GM23248 (cell line): ENCODE data around the gene GFPT1. TPM values are rescaled to one million over a fixed set of nuclear protein-coding genes. Genes with fewer than 3 reads are reported as not detected.

Source experiments
- DNase-seq: peaks from one replicate; pipeline ENCODE4 v3.0.0-alpha.2; 2015
- H2AFZ ChIP-seq: fragments of 200-600 bp; sonication (generic); 2 replicates; pipeline ENCODE4 v1.6.1; 2016; ENCODE audit warnings: antibody characterized with exemption
- H3F3A ChIP-seq: fragments of 200-600 bp; sonication (generic); 2 replicates; pipeline ENCODE4 v1.6.1; 2016; ENCODE audit warnings: mild to moderate bottlenecking, antibody characterized with exemption, mixed run types; ENCODE audit not compliant: insufficient read depth
- H3K27ac ChIP-seq: fragments of 200-600 bp; sonication (generic); 2 replicates; pipeline ENCODE4 v1.5.1; 2016; ENCODE audit warnings: mild to moderate bottlenecking
- H3K27me3 ChIP-seq: fragments of 200-600 bp; sonication (generic); replicated peaks from 2 replicates; pipeline ENCODE4 v1.6.1; 2016; ENCODE audit warnings: mild to moderate bottlenecking; ENCODE audit not compliant: insufficient read depth
- H3K36me3 ChIP-seq: fragments of 200-600 bp; sonication (generic); 2 replicates; pipeline ENCODE4 v1.6.1; 2016; ENCODE audit warnings: low read depth, mild to moderate bottlenecking
- H3K4me1 ChIP-seq: fragments of 200-600 bp; sonication (generic); 2 replicates; pipeline ENCODE4 v1.6.1; 2016; ENCODE audit warnings: mild to moderate bottlenecking; ENCODE audit not compliant: insufficient read depth
- H3K4me2 ChIP-seq: fragments of 200-600 bp; sonication (generic); one replicate; pipeline ENCODE4 v1.6.1; 2016; ENCODE audit warnings: mild to moderate bottlenecking; ENCODE audit not compliant: unreplicated experiment
- H3K4me3 ChIP-seq: fragments of 200-600 bp; sonication (generic); 2 replicates; pipeline ENCODE4 v1.5.1; 2016; ENCODE audit warnings: mild to moderate bottlenecking
- H3K79me2 ChIP-seq: fragments of 200-600 bp; sonication (generic); 2 replicates; pipeline ENCODE4 v1.6.1; 2016; ENCODE audit warnings: mild to moderate bottlenecking; ENCODE audit not compliant: insufficient read depth
- H3K9ac ChIP-seq: fragments of 200-600 bp; sonication (generic); 2 replicates; pipeline ENCODE4 v1.6.1; 2016; ENCODE audit warnings: mild to moderate bottlenecking
- H3K9me2 ChIP-seq: fragments of 200-600 bp; sonication (generic); 2 replicates; pipeline ENCODE4 v1.6.1; 2016; ENCODE audit warnings: mixed run types, mild to moderate bottlenecking, moderate library complexity; ENCODE audit not compliant: insufficient read depth
- H3K9me3 ChIP-seq: fragments of 200-600 bp; sonication (generic); one replicate; pipeline ENCODE4 v1.6.1; 2017; ENCODE audit warnings: low read depth
- H4K20me1 ChIP-seq: fragments of 200-600 bp; sonication (generic); 2 replicates; pipeline ENCODE4 v1.6.0; 2016; ENCODE audit not compliant: insufficient read depth
- EZH2 ChIP-seq: fragments of 200-600 bp; sonication (generic); IDR thresholded peaks from 2 replicates; pipeline ENCODE4 v1.6.1; 2018; ENCODE audit warnings: antibody characterized with exemption, mild to moderate bottlenecking; ENCODE audit not compliant: insufficient read depth, poor library complexity, severe bottlenecking
- EZH2phosphoT487 ChIP-seq: fragments of 200-600 bp; sonication (generic); IDR thresholded peaks from 2 replicates; pipeline ENCODE4 v1.6.1; 2018; ENCODE audit warnings: antibody characterized with exemption, moderate library complexity, mild to moderate bottlenecking, low read depth; ENCODE audit not compliant: insufficient read depth
- WGBS, 2 experiments: methylation state at CpG; one replicate each; pipeline ENCODE4 v1.1.6; 2015 to 2017; ENCODE audit warnings: low lambda C conversion rate in 2 of 2, low coverage in 1 of 2; ENCODE audit errors: missing lambda C conversion rate in 2 of 2; 5-methylcytosine and 5-hydroxymethylcytosine counted together
- in situ Hi-C: fragments of 300-500 bp; cut with MboI; formaldehyde crosslinking; loops from 2 replicates; pipeline ENCODE4 v1.15.0; 2020
- polyA plus RNA-seq: library from polyadenylated mRNA; unstranded; fragments of >200 nt; fragmentation: Nextera tagmentation; extraction: Ambion mirVana; gene quantifications from 2 replicates; pipeline ENCODE4 v1.2.1, GENCODE V29; 2016
- total RNA-seq: library from RNA; depleted of rRNA; stranded (reverse); fragments of >200 nt; shearing (Covaris generic); gene quantifications from 2 replicates; pipeline ENCODE4 v1.2.3, GENCODE V29; 2014

Gene GFPT1
- total and polyA plus RNA-seq, 2 experiments from 2014 or later, result 53.3 to 115 TPM

DNA sequence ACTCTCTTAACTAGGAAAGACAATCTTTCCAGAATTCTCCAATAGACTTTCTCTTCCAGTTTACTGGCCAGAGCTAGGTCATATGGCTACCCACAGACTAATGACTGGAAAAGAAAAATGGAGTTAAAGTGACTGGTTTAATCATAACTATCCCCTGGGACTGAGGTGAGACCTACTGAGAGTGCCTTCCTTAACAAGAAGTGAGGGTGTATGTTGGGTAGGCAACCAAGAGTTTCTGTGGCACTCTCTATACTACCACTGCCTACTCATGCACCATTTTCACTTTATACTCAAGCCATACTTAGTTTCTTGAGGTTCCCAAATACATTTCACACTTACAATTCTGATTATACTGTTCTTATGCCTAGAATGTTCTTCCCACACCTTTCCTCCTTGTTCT lies 6.9 kb upstream of the GFPT1 start:
- H3K9me2 ChIP-seq, result no peaks in the 10 kb centered on the region

GRCh38 chr2:69390471-69390870 lies 3.4 kb upstream of the GFPT1 start:
- H3K9me2 ChIP-seq, result no peaks in the 10 kb centered on the region
- no peaks in the 10 kb centered on the region for H3K9me3 ChIP-seq
- no peak overlapping the region for H3K9ac ChIP-seq
- peaks cover 5% of the 10 kb centered on the region; the same call in 1 of the 2 replicates for H3K36me3 ChIP-seq
- H3K4me3 ChIP-seq, result no peak overlapping the region
- no peaks in the 10 kb centered on the region for H3K27me3 ChIP-seq
- in situ Hi-C loops, result no loop called here
- 95% methylated on average over 3 of the region's 3 CpGs for WGBS, 2 experiments
- no peak overlapping the region for H3K27ac ChIP-seq
- peaks cover 16% of the 10 kb centered on the region for H3K79me2 ChIP-seq
- no peak overlapping the region for H3K4me2 ChIP-seq
- no peaks in the 10 kb centered on the region for H4K20me1 ChIP-seq
- 0 out of 2 replicates have a peak, but pooled peaks cover under 1% of the 10 kb centered on the region for H3K4me1 ChIP-seq
- DNase-seq, result peak; percentile 5
- TF ChIP-seq EZH2, result no peak
- H2AFZ ChIP-seq, result no peak overlapping the region
- H3F3A ChIP-seq, result peaks cover 24% of the 10 kb centered on the region

More for the DNA sequence above, 6.9 kb upstream of the GFPT1 start:
- Histone ChIP-seq H3K4me2 (no peak overlapping the region), H3K4me3 (no peak overlapping the region), H3K9ac (no peak overlapping the region), H3F3A (0 out of 2 replicates have a peak, but pooled peaks cover under 1% of the 10 kb centered on the region), H3K9me3 (no peaks in the 10 kb centered on the region), H3K27ac (no peak overlapping the region), H3K36me3 (peaks cover 19% of the 10 kb centered on the region), H4K20me1 (no peaks in the 10 kb centered on the region), H3K79me2 (no peaks in the 10 kb centered on the region), H2AFZ (no peak overlapping the region), H3K27me3 (no peaks in the 10 kb centered on the region), H3K4me1 (no peaks in the 10 kb centered on the region)
- in situ Hi-C loops, result no loop called here
- no peak for DNase-seq
- TF ChIP-seq EZH2phosphoT487, result no peak
- TF ChIP-seq EZH2, result no peak

GRCh38 chr2:69390001-69390400 lies 3.0 kb upstream of the GFPT1 start:
- Histone ChIP-seq H3K4me3 (no peak overlapping the region), H3K27ac (no peak overlapping the region), H3K27me3 (no peaks in the 10 kb centered on the region), H2AFZ (no peak overlapping the region), H4K20me1 (no peaks in the 10 kb centered on the region), H3K9me2 (no peaks in the 10 kb centered on the region), H3K36me3 (peaks cover 4% of the 10 kb centered on the region; the same call in 1 of the 2 replicates), H3K9ac (no peak overlapping the region), H3F3A (peaks cover 29% of the 10 kb centered on the region), H3K4me2 (no peak overlapping the region), H3K79me2 (peaks cover 20% of the 10 kb centered on the region), H3K4me1 (peaks cover 5% of the 10 kb centered on the region; the same call in 1 of the 2 replicates), H3K9me3 (no peaks in the 10 kb centered on the region)
- WGBS, 2 experiments, result 53 to 55% methylated on average over 3 of the region's 3 CpGs
- in situ Hi-C loops, result no loop called here
- DNase-seq, result peak; percentile 47
- TF ChIP-seq EZH2phosphoT487 (no peak), EZH2 (no peak)

DNA sequence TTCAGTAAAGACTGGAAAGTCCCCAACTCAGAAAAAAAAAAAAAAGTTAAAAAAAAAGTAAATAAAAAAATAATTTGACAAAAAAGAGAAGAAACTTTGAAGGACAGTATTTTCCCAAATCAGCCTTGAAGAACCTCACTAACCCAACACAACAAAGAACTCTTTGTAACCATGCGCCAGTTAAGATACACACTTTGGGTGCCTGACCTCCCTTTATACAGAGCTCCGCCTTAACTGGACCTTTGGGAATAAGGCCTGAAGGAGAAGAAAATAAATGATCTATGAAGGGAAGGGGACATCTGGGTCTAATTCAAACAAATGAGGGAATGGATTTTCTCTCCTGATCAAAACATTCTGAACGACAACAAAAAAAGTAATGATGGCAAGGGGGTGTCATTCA lies 2.2 kb upstream of the GFPT1 start:
- Histone ChIP-seq H3K4me2 (no peak overlapping the region), H3F3A (peaks cover 34% of the 10 kb centered on the region), H3K9me3 (no peaks in the 10 kb centered on the region), H3K4me3 (no peak overlapping the region), H4K20me1 (no peaks in the 10 kb centered on the region), H3K36me3 (no peaks in the 10 kb centered on the region), H3K9ac (no peak overlapping the region), H3K27ac (no peak overlapping the region), H3K9me2 (no peaks in the 10 kb centered on the region), H3K79me2 (peaks cover 28% of the 10 kb centered on the region), H3K27me3 (no peaks in the 10 kb centered on the region), H3K4me1 (peaks cover 13% of the 10 kb centered on the region), H2AFZ (no peak overlapping the region)
- no peak for DNase-seq
- 87 to 91% methylated on average over 3 of the region's 3 CpGs for WGBS, 2 experiments
- no peak for TF ChIP-seq EZH2
- TF ChIP-seq EZH2phosphoT487, result no peak
- in situ Hi-C loops, result no loop called here
